ENCODE data around the gene MYO1B.

GRCh38 chr2:191451116-191451515 lies 205.9 kb downstream of the MYO1B start:
- no peak for TF ChIP-seq CTCF (conservative IDR thresholded peaks at IDR 0.05 in 1 of 2, IDR thresholded peaks at IDR 0.05 in 1 of 2; ENCODE audit: low read depth in 1 of 2, low read length in 2 of 2)
- TF ChIP-seq EZH2 (IDR thresholded peaks at IDR 0.05; ENCODE audit: low read length, missing control alignments): no peak

All from fibroblast of lung (primary cell).